Measurements from ENCODE around the gene CCNF. TPM values are rescaled to one million over a fixed set of nuclear protein-coding genes. Genes with fewer than 3 reads are reported as not detected.
"Not testable (repeated sequence)": the region's sequence is repeated elsewhere in the genome, so short reads cannot be mapped to it uniquely, and the experiment has no call there.

CCNF gene
- total RNA-seq, 1 experiment from 2014 or later = 52.4 TPM

DNA sequence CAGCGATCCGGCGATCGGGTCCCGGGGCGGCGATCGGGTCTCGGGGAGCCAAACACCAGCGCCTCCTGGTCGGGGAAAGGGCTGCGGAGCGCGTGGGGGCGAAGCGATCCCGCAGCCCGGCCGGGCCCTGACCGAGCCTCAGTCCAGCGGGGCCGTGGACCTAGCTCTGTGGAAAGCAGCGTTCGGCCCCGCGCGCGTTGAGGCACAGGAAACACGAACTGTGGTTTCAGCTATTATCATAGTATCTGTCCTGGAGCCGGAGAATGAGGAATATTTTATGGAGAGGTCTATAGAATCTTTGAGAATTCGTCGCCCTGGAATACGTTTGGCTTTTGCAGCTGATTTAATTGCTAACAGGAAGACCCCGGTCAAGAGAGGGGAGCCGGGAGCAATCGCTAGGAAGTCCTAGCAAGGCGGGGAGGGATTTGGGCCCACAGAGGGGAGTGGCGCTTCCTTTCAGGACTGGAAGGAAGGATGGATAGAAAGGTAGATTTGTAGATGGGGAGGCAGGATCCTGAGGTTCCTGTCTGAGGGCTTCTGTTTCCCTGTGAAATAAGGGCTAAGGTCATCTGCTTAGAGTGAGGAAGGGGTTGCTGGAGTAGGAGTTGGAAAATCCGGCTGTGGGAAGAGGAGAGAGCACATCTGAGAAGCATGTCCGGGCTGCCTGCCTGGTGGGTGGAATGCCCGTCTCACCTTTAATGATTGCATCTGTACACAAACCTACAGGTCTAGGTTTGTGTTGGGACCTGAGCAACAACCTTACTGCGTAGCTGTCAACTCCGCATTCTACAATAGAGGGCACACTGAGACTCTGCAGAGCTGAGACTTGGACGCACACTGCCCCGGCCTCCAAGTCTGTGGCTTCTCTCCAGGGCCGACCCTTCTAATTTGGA, 770 bp downstream of the CCNF start:
- ChIA-PET POLR2A (interaction anchor here (0.6 to 0.8 kb wide), 2 partner anchors 48 to 90 kb away, joined by 3 read pairs; partner anchors contain the start of gene AMDHD2), CTCF (interaction anchor here (0.9 kb wide), 2 partner anchors 30 to 215 kb away, joined by 4 read pairs; partner anchors contain the start of gene PGP)
- Mint-ChIP-seq H3K9me3 (ENCODE audit: unreplicated experiment) (no peaks in the 10 kb centered on the region), H3K27me3 (ENCODE audit: insufficient read depth, unreplicated experiment) (no peaks in the 10 kb centered on the region), H3K27ac (ENCODE audit: unreplicated experiment) (peak overlapping the region; percentile 70), H3K4me3 (ENCODE audit: unreplicated experiment) (peak overlapping the region; percentile 90), H3K4me1 (ENCODE audit: low read depth, unreplicated experiment) (peaks cover 21% of the 10 kb centered on the region), H3K36me3 (ENCODE audit: insufficient read depth, unreplicated experiment) (peaks cover 57% of the 10 kb centered on the region)
- no peaks in the 10 kb centered on the region; the same call in 1 of the 2 replicates for H3K36me3 ChIP-seq (ENCODE audit: control insufficient read depth, insufficient read depth, low read length)
- H3K27me3 ChIP-seq (replicated peaks; ENCODE audit: control insufficient read depth, insufficient read depth, low read length) = no peaks in the 10 kb centered on the region
- peaks cover 15% of the 10 kb centered on the region for H3K4me1 ChIP-seq
- H3K9me3 ChIP-seq = no peaks in the 10 kb centered on the region
- TF ChIP-seq, protein P1, sequence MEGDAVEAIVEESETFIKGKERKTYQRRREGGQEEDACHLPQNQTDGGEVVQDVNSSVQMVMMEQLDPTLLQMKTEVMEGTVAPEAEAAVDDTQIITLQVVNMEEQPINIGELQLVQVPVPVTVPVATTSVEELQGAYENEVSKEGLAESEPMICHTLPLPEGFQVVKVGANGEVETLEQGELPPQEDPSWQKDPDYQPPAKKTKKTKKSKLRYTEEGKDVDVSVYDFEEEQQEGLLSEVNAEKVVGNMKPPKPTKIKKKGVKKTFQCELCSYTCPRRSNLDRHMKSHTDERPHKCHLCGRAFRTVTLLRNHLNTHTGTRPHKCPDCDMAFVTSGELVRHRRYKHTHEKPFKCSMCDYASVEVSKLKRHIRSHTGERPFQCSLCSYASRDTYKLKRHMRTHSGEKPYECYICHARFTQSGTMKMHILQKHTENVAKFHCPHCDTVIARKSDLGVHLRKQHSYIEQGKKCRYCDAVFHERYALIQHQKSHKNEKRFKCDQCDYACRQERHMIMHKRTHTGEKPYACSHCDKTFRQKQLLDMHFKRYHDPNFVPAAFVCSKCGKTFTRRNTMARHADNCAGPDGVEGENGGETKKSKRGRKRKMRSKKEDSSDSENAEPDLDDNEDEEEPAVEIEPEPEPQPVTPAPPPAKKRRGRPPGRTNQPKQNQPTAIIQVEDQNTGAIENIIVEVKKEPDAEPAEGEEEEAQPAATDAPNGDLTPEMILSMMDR (IDR thresholded peaks at IDR 0.05; ENCODE audit: insufficient read depth in 1 of 2, low read depth in 1 of 2, low read length in 1 of 2, severe bottlenecking in 1 of 2, unreplicated experiment in 1 of 2) = no peak
- peak in 1 of 2 experiments; percentile 32 for DNase-seq
- intact Hi-C loops (cut with micrococcal nuclease; ENCODE audit: unreplicated experiment) = loop anchor here (2.0 to 10.0 kb wide), 3 partner anchors 75 to 165 kb away; partner anchors contain the start of genes ABCA3 and RNPS1
- H3K4me3 ChIP-seq (ENCODE audit: low read depth, low read length) = peak overlapping the region; percentile 90
- TSS peak; percentile 34 for BruUV-seq (replicated peaks)

DNA sequence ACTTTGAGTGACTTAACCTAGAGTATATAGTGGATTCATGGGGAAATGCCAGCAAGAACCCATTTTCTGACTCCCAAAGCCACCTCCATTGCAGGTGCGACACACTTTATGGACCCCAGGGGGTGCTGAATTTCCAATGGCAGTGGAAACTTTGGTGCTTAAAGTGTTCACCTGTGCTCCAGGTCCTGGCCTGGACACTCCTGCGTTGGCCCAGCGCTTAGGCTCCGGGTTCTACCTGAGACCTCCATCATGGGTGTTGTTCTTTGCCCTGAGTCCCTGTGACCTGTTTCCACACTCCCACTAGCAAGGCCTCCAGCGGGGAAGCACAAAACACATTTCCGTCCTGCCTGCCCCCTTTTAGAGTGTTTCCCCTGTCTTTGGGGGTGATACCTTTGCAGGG, 3.0 kb downstream of the CCNF start:
- no peak overlapping the region for H3K4me3 ChIP-seq (ENCODE audit: low read depth, low read length)
- BruUV-seq (replicated peaks) = TSS peak; percentile 7
- no peaks in the 10 kb centered on the region for H3K9me3 ChIP-seq
- peaks cover 2% of the 10 kb centered on the region for H3K36me3 ChIP-seq (ENCODE audit: control insufficient read depth, insufficient read depth, low read length)
- H3K27me3 ChIP-seq (replicated peaks; ENCODE audit: control insufficient read depth, insufficient read depth, low read length) = no peaks in the 10 kb centered on the region
- Mint-ChIP-seq H3K27ac (ENCODE audit: unreplicated experiment) (no peak overlapping the region), H3K4me1 (ENCODE audit: low read depth, unreplicated experiment) (peaks cover 18% of the 10 kb centered on the region), H3K9me3 (ENCODE audit: unreplicated experiment) (no peaks in the 10 kb centered on the region), H3K36me3 (ENCODE audit: insufficient read depth, unreplicated experiment) (peaks cover 80% of the 10 kb centered on the region), H3K4me3 (ENCODE audit: unreplicated experiment) (no peak overlapping the region), H3K27me3 (ENCODE audit: insufficient read depth, unreplicated experiment) (no peaks in the 10 kb centered on the region)
- DNase-seq = no peak
- intact Hi-C loops (cut with micrococcal nuclease; ENCODE audit: unreplicated experiment) = loop anchor here (10.0 kb wide), 1 partner anchor 73 kb away; no protein-coding TSS in a partner anchor
- H3K4me1 ChIP-seq = peaks cover 15% of the 10 kb centered on the region
- CTCF ChIA-PET = no interaction called here
- POLR2A ChIA-PET = no interaction called here
- TF ChIP-seq, protein P1 (IDR thresholded peaks at IDR 0.05; ENCODE audit: insufficient read depth in 1 of 2, low read depth in 1 of 2, low read length in 1 of 2, severe bottlenecking in 1 of 2, unreplicated experiment in 1 of 2) = peak in 1 of 2 experiments; percentile 3

DNA sequence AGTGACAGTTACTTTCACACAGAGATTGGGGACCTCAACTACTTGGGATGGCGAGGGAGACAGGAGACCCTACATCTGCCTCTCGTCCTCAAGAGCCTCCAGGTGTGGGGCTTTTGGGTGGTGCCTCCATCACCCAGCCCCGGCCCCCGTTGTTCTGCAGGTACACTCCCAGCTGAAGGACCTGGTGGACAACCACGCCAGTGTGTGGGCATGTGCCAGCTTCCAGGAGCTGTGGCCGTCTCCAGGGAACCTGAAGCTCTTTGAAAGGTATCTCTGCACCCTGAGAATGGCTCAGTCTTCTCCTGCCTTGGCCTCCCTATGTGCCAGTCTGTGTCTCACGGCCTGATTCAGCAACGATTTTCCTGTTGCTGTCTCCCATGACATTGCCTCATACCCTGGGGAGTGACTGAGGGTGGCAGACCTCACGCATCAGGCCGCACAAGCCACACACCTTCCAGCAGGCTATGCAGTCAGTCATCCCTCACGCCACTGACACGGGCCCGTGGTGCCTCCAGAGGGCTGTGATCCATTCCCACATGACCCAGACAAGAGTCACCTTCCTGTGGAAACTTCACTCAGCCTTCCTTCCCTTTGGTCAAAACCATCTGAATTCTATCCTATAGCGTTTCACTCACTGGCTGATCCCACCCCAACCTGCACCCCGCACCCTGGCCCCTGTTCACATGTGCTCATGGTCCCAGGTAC, 3.7 kb downstream of the CCNF start:
- Histone ChIP-seq H3K4me3 (ENCODE audit: low read depth, low read length) (no peak overlapping the region), H3K27me3 (replicated peaks; ENCODE audit: control insufficient read depth, insufficient read depth, low read length) (no peaks in the 10 kb centered on the region), H3K4me1 (peaks cover 12% of the 10 kb centered on the region), H3K36me3 (ENCODE audit: control insufficient read depth, insufficient read depth, low read length) (peaks cover 2% of the 10 kb centered on the region), H3K9me3 (no peaks in the 10 kb centered on the region)
- H3K36me3 Mint-ChIP-seq (ENCODE audit: insufficient read depth, unreplicated experiment) = peaks cover 82% of the 10 kb centered on the region
- POLR2A ChIA-PET = no interaction called here
- H3K9me3 Mint-ChIP-seq (ENCODE audit: unreplicated experiment) = no peaks in the 10 kb centered on the region
- intact Hi-C loops (cut with micrococcal nuclease; ENCODE audit: unreplicated experiment) = loop anchor here (10.0 kb wide), 1 partner anchor 72 kb away; no protein-coding TSS in a partner anchor
- H3K4me1 Mint-ChIP-seq (ENCODE audit: low read depth, unreplicated experiment) = peaks cover 12% of the 10 kb centered on the region
- DNase-seq = no peak
- BruUV-seq (replicated peaks) = no TSS peak
- no peak overlapping the region for H3K4me3 Mint-ChIP-seq (ENCODE audit: unreplicated experiment)
- H3K27me3 Mint-ChIP-seq (ENCODE audit: insufficient read depth, unreplicated experiment) = no peaks in the 10 kb centered on the region
- CTCF ChIA-PET = no interaction called here
- no peak overlapping the region for H3K27ac Mint-ChIP-seq (ENCODE audit: unreplicated experiment)
- TF ChIP-seq, protein P1 (IDR thresholded peaks at IDR 0.05; ENCODE audit: insufficient read depth in 1 of 2, low read depth in 1 of 2, low read length in 1 of 2, severe bottlenecking in 1 of 2, unreplicated experiment in 1 of 2) = no peak

DNA sequence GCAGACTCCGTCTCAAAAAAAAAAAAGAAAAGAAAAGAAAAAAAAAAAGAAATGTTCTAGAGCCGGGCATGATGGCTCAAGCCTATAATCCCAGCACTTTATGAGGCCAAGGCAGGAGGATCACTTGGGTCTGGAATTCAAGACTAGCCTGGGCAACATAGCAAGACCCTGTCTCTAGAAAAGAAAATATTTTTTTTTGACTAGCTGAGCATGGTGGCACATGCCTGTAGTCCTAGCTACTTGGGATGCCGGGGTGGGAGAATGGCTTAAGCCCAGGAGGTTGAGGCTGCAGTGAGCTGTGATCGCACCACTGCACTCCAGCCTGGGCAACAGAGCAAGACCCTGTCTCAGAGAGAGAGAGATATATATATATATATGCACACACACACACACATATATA, 6.0 kb downstream of the CCNF start:
- H3K9me3 ChIP-seq; H3K4me1 ChIP-seq; H3K4me1 Mint-ChIP-seq (ENCODE audit: low read depth, unreplicated experiment); POLR2A ChIA-PET; H3K27ac Mint-ChIP-seq (ENCODE audit: unreplicated experiment); H3K27me3 Mint-ChIP-seq (ENCODE audit: insufficient read depth, unreplicated experiment); H3K36me3 ChIP-seq (ENCODE audit: control insufficient read depth, insufficient read depth, low read length); CTCF ChIA-PET; H3K27me3 ChIP-seq (replicated peaks; ENCODE audit: control insufficient read depth, insufficient read depth, low read length); DNase-seq; BruUV-seq (replicated peaks); H3K9me3 Mint-ChIP-seq (ENCODE audit: unreplicated experiment); H3K4me3 ChIP-seq (ENCODE audit: low read depth, low read length); H3K4me3 Mint-ChIP-seq (ENCODE audit: unreplicated experiment): not testable (repeated sequence)
- H3K36me3 Mint-ChIP-seq (ENCODE audit: insufficient read depth, unreplicated experiment) = peaks cover 88% of the 10 kb centered on the region
- intact Hi-C loops (cut with micrococcal nuclease; ENCODE audit: unreplicated experiment) = loop anchor here (10.0 kb wide), 1 partner anchor 70 kb away; no protein-coding TSS in a partner anchor
